Measurements from ENCODE around the gene SINHCAF. TPM values are rescaled to one million over a fixed set of nuclear protein-coding genes. Genes with fewer than 3 reads are reported as not detected.

SINHCAF gene
- total and polyA plus RNA-seq, 11 donors: 4.0 to 23.8 (median 12.8) TPM

DNA sequence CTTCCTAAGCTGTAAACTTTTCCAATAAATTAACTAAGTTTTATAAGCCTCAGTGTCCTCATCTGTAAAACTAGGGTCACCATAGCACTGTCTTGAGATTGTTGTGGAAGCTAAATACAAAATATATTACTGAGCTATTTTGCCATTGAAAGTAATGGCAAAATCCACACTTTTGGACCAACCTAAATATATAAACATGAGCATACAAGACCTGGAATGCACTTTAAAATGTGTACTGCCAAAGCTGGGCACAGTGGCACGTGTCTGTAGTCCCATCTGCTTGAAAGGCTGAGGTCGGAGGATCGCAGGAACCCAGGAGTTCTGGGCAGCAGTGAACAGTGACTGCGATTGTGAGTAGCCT, 29.8 kb upstream of the SINHCAF start:
- H3K9me3 ChIP-seq: no peaks in the 10 kb centered on the region
- DNase-seq: no peak
- no peaks in the 10 kb centered on the region for H3K36me3 ChIP-seq
- intact Hi-C loops (cut with DNase I): no loop called here
- no peak overlapping the region for H3K4me3 ChIP-seq
- no peak for TF ChIP-seq POLR2A (IDR thresholded peaks at IDR 0.05)
- TF ChIP-seq, protein P1, sequence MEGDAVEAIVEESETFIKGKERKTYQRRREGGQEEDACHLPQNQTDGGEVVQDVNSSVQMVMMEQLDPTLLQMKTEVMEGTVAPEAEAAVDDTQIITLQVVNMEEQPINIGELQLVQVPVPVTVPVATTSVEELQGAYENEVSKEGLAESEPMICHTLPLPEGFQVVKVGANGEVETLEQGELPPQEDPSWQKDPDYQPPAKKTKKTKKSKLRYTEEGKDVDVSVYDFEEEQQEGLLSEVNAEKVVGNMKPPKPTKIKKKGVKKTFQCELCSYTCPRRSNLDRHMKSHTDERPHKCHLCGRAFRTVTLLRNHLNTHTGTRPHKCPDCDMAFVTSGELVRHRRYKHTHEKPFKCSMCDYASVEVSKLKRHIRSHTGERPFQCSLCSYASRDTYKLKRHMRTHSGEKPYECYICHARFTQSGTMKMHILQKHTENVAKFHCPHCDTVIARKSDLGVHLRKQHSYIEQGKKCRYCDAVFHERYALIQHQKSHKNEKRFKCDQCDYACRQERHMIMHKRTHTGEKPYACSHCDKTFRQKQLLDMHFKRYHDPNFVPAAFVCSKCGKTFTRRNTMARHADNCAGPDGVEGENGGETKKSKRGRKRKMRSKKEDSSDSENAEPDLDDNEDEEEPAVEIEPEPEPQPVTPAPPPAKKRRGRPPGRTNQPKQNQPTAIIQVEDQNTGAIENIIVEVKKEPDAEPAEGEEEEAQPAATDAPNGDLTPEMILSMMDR (IDR thresholded peaks at IDR 0.05): no peak
- no peak overlapping the region for H3K27ac ChIP-seq
- no peaks in the 10 kb centered on the region for H3K4me1 ChIP-seq
- no peaks in the 10 kb centered on the region for H3K27me3 ChIP-seq
- ATAC-seq: no peak
- WGBS, 4 donors: 67 to 94% (median 83%) methylated on average over 3 to 4 of the region's 4 CpGs

DNA sequence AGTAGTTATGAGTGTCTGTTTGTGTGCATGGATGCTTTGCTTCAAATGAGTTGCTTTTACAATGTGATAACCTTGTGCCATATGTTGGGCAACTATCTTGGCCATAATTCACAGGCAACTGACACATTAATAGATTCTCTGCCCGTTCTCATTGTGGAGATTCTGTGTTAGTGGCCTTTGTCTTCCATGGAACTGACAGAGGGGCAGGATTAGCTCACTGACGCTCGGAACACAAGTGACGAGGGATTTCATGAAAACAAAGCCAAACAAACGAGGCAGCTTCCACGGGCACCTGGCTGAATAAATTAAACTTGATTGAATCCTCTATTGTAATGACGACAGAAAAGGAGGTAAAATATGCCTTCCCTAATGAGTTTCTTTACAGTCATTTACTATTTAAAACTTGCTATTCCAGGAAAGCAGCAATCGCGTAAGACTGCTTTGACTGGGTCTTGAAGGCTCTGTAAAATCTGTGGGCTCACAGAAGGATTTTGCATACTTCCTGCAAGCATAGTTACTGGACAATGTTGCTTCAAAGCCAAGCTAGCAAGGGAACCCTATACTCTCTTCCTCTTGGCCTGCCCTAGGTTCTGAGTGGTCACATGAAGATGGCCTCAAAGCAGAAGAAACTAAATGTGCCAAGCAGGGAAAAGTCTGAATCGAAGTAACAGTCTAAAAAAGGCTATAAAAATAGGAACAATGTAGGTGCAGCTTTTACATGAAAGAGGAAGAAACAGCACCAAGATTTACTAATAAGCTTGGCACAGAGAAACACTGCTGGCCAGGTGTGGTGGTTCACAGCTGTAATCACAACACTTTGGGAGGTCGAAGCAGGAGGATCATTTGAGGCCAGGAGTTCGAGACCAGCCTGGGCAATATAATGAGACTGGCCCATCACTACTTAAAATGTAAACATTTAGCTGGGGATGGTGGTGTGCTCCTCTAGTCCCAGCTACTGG, 28.1 kb upstream of the SINHCAF start:
- Histone ChIP-seq H3K4me1 (no peaks in the 10 kb centered on the region), H3K27ac (no peak overlapping the region), H3K36me3 (no peaks in the 10 kb centered on the region), H3K27me3 (no peaks in the 10 kb centered on the region), H3K9me3 (no peaks in the 10 kb centered on the region), H3K4me3 (no peak overlapping the region)
- DNase-seq: no peak
- WGBS, 4 donors: 54 to 66% (median 61%) methylated on average over 12 of the region's 12 CpGs
- TF ChIP-seq, protein P1 (IDR thresholded peaks at IDR 0.05): no peak
- no peak for TF ChIP-seq POLR2A (IDR thresholded peaks at IDR 0.05)
- peak in 1 of 4 donors; percentile 44 for ATAC-seq
- intact Hi-C loops (cut with DNase I): no loop called here

DNA sequence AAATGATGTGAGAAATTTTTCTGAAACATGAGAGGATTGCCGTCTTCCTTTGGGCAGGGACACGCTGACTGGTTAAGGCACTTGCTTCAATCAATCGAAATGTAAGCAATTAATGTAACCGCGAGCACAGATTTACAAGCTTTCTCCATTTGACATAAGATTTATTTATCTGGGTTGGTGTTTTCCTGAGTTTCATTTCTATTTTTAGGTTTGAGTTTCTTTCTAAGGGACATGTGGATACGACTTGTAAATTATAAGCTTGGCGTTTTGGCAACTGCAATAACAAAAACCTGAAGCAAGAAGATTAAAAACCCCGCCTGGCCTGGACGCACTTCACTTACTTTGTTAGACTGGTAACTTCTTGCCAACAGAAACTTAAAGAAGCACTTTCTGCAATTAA, 20.3 kb upstream of the SINHCAF start:
- no peak for DNase-seq
- Histone ChIP-seq H3K4me1 (no peaks in the 10 kb centered on the region), H3K27me3 (no peaks in the 10 kb centered on the region), H3K27ac (no peak overlapping the region), H3K9me3 (no peaks in the 10 kb centered on the region), H3K4me3 (no peak overlapping the region), H3K36me3 (no peaks in the 10 kb centered on the region)
- ATAC-seq: no peak
- 70 to 77% (median 76%) methylated on average over 9 of the region's 9 CpGs for WGBS, 4 donors
- intact Hi-C loops (cut with DNase I): no loop called here
- TF ChIP-seq, protein P1 (IDR thresholded peaks at IDR 0.05): no peak
- TF ChIP-seq POLR2A (IDR thresholded peaks at IDR 0.05): no peak

DNA sequence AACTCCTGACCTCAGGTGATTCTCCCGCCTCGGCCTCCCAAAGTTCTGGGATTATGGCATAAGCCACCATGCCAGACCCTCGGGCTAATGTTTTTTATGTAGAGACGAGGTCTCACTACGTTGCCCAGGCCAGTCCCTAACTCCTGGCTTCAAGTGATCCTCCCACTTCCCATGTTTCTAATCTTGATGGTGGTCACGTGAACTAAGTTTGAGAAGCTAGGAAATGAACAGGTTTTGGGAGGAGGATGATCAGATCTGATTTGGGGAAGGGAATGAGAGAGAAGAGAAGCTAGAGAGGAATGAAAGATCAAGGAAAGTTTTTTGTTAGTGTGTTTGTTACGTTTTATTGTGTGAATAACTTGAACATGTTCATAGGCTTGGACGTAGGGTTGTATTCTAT, 17.2 kb upstream of the SINHCAF start:
- H3K36me3 ChIP-seq: no peaks in the 10 kb centered on the region
- no peaks in the 10 kb centered on the region for H3K4me1 ChIP-seq
- no peak overlapping the region for H3K4me3 ChIP-seq
- ATAC-seq (no peak), DNase-seq (no peak)
- no peaks in the 10 kb centered on the region for H3K27me3 ChIP-seq
- no peak overlapping the region for H3K27ac ChIP-seq
- 77 to 85% (median 81%) methylated on average over 8 of the region's 8 CpGs for WGBS, 4 donors
- TF ChIP-seq, protein P1 (IDR thresholded peaks at IDR 0.05): no peak
- no peak for TF ChIP-seq POLR2A (IDR thresholded peaks at IDR 0.05)
- H3K9me3 ChIP-seq: no peaks in the 10 kb centered on the region
- intact Hi-C loops (cut with DNase I): no loop called here
